DOHH2 (cell line): ENCODE measurements around the gene DCDC1.

ENCODE experiments used
- EZH2phosphoT487 ChIP-seq: fragments of 200-600 bp; sonication (generic); IDR thresholded peaks from 2 replicates; pipeline ENCODE4 v1.6.1; 2017; ENCODE audit warnings: borderline replicate concordance, mild to moderate bottlenecking, antibody characterized with exemption, low read length, moderate library complexity, mixed read lengths
- TF ChIP-seq, protein P1 (sequence below): fragments of 200-600 bp; sonication (generic); IDR thresholded peaks from one replicate; pipeline ENCODE4 v1.5.1; 2014; ENCODE audit warnings: antibody characterized with exemption, mild to moderate bottlenecking, low read depth, low read length; ENCODE audit not compliant: poor library complexity, severe bottlenecking

DNA sequence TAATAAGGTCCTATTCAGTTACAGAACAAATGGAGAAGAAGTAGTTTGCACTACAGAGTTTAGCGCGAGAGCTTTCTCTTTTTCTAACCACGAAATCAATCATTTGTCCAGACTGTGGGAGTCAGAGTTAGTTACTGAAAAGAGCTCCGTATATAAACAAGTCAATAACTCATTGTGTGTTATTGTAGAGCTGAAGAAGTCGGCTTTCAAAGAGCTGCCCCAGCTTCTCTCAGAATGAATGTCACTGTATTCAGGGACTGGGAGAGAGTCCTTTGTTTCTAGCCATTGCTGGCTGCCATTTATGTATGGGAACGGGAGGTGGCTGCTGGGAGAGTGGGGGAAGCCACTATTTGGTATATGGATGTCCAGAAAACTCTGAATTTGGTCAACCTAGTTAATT, 227.8 kb downstream of the DCDC1 start:
- TF ChIP-seq, protein P1, sequence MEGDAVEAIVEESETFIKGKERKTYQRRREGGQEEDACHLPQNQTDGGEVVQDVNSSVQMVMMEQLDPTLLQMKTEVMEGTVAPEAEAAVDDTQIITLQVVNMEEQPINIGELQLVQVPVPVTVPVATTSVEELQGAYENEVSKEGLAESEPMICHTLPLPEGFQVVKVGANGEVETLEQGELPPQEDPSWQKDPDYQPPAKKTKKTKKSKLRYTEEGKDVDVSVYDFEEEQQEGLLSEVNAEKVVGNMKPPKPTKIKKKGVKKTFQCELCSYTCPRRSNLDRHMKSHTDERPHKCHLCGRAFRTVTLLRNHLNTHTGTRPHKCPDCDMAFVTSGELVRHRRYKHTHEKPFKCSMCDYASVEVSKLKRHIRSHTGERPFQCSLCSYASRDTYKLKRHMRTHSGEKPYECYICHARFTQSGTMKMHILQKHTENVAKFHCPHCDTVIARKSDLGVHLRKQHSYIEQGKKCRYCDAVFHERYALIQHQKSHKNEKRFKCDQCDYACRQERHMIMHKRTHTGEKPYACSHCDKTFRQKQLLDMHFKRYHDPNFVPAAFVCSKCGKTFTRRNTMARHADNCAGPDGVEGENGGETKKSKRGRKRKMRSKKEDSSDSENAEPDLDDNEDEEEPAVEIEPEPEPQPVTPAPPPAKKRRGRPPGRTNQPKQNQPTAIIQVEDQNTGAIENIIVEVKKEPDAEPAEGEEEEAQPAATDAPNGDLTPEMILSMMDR = no peak
- no peak for TF ChIP-seq EZH2phosphoT487
